GM12878 (cell line): ENCODE data around the gene NPC2. TPM values are rescaled to one million over a fixed set of nuclear protein-coding genes. Genes with fewer than 3 reads are reported as not detected.

ENCODE experiments used
- ATAC-seq: fragments of 200-7000 bp; cut with Tn5 transposase; 3 replicates; pipeline ENCODE4 v1.9.1; 2020; ENCODE audit warnings: mild to moderate bottlenecking, moderate library complexity
- BruUV-seq: library from RNA; stranded (reverse); fragments of 400-500 nt; replicated peaks from 2 replicates; lab custom pipeline; 2021; lab: Mats Ljungman, UMichigan
- CTCF ChIA-PET: fragments of 300-600 bp; sonication (Branson Sonifier 250); formaldehyde crosslinking; extraction: SDS; loops from one replicate; lab custom pipeline; 2021; ENCODE audit warnings: inconsistent platforms; lab: Yijun Ruan, JAX
- POLR2A ChIA-PET: fragments of 350-600 bp; formaldehyde crosslinking; extraction: SDS; loops from one replicate; lab custom pipeline; 2021; ENCODE audit warnings: inconsistent platforms; lab: Charles Lee
- RAD21 ChIA-PET: fragments of 300-600 bp; sonication (Branson Sonifier 250); formaldehyde crosslinking; loops from one replicate; lab custom pipeline; 2023; ENCODE audit warnings: antibody characterized with exemption; ENCODE audit not compliant: unreplicated experiment; lab: Charles Lee
- SMC1A ChIA-PET: fragments of 300-600 bp; sonication (Branson Sonifier 250); formaldehyde crosslinking; loops from one replicate; lab custom pipeline; 2023; ENCODE audit not compliant: unreplicated experiment, uncharacterized antibody; lab: Charles Lee
- DNase-seq: peaks from one replicate; pipeline ENCODE4 v3.0.0-alpha.2; 2011; ENCODE audit warnings: low read depth, low spot score
- FAIRE-seq: peaks from 3 replicates; lab custom pipeline; 2011; peaks lifted over from hg19 to GRCh38; lab: Jason Lieb, UNC
- H2AFZ ChIP-seq: 2 replicates; pipeline ENCODE4 v1.6.0; 2011; ENCODE audit warnings: low read depth, low read length, control low read depth; ENCODE audit not compliant: control insufficient read depth
- H3K27ac ChIP-seq: 2 replicates; pipeline ENCODE4 v1.5.1; 2011; ENCODE audit warnings: control low read depth; ENCODE audit not compliant: control insufficient read depth, insufficient read depth
- H3K27me3 ChIP-seq, 2 experiments: replicated peaks in 1 of 2; 2 replicates each; pipeline versions ENCODE4 v1.6.0 to v1.6.1; 2011; ENCODE audit warnings: low read length in 1 of 2; ENCODE audit not compliant: control insufficient read depth in 2 of 2, insufficient read depth in 2 of 2
- H3K36me3 ChIP-seq, 2 experiments: 2 replicates each; pipeline ENCODE4 v1.5.1; 2011; ENCODE audit warnings: low read length in 1 of 2; ENCODE audit not compliant: control insufficient read depth in 2 of 2, insufficient read depth in 2 of 2
- H3K4me1 ChIP-seq: 2 replicates; pipeline ENCODE4 v1.6.1; 2011; ENCODE audit warnings: mild to moderate bottlenecking, low read length, moderate library complexity, mixed read lengths; ENCODE audit not compliant: control insufficient read depth, insufficient read depth
- H3K4me2 ChIP-seq: 2 replicates; pipeline ENCODE4 v1.6.0; 2011; ENCODE audit warnings: control low read depth; ENCODE audit not compliant: control insufficient read depth, insufficient read depth
- H3K4me3 ChIP-seq: fragments of 200-600 bp; sonication (generic); 2 replicates; pipeline ENCODE4 v1.5.1; 2016
- H3K79me2 ChIP-seq: 2 replicates; pipeline ENCODE4 v1.6.0; 2011; ENCODE audit warnings: low read length; ENCODE audit not compliant: control insufficient read depth, insufficient read depth
- H3K9ac ChIP-seq: 2 replicates; pipeline ENCODE4 v1.8.0; 2011; ENCODE audit warnings: low read length, control low read depth, mixed read lengths; ENCODE audit not compliant: control insufficient read depth, insufficient read depth
- H3K9me3 ChIP-seq: replicated peaks from 3 replicates; pipeline ENCODE4 v1.5.1; 2011; ENCODE audit warnings: mild to moderate bottlenecking, low read length; ENCODE audit not compliant: control insufficient read depth, insufficient read depth
- H4K20me1 ChIP-seq: 2 replicates; pipeline ENCODE4 v1.6.0; 2011; ENCODE audit not compliant: control insufficient read depth, insufficient read depth
- CBX3 ChIP-seq: fragments of 200-600 bp; sonication (generic); IDR thresholded peaks from 2 replicates; pipeline ENCODE4 v1.6.1; 2016; ENCODE audit warnings: low read depth, borderline replicate concordance
- CEBPB ChIP-seq, 2 experiments: fragments of 150-350 bp in 1 of 2; IDR thresholded peaks; 2 replicates each; pipeline ENCODE4 v1.6.1; 2012 to 2014; ENCODE audit warnings: low read depth in 2 of 2, low read length in 2 of 2, borderline replicate concordance in 1 of 2, inconsistent platforms in 1 of 2
- DPF2 ChIP-seq: fragments of 450-650 bp; IDR thresholded peaks from 2 replicates; pipeline ENCODE4 v1.6.1; 2017; ENCODE audit warnings: mild to moderate bottlenecking
- EED ChIP-seq: sonication (generic); IDR thresholded peaks from 2 replicates; pipeline ENCODE4 v1.6.1; 2016; ENCODE audit warnings: antibody characterized with exemption, low read depth
- NFYB ChIP-seq: IDR thresholded peaks from 2 replicates; pipeline ENCODE4 v1.6.1; 2011; ENCODE audit warnings: low read depth, mild to moderate bottlenecking, low read length, improper control_type of control experiment, moderate library complexity; ENCODE audit not compliant: insufficient read depth
- NR2C1 ChIP-seq: fragments of 450-650 bp; IDR thresholded peaks from 2 replicates; pipeline ENCODE4 v1.6.1; 2017; ENCODE audit warnings: antibody characterized with exemption, mild to moderate bottlenecking, moderate library complexity
- REST ChIP-seq: IDR thresholded peaks from 2 replicates; pipeline ENCODE4 v1.6.1; 2012; ENCODE audit warnings: mild to moderate bottlenecking, low read depth, low read length
- RFX5 ChIP-seq: IDR thresholded peaks from 2 replicates; pipeline ENCODE4 v1.6.1; 2011; ENCODE audit warnings: low read depth, low read length, improper control_type of control experiment
- SMAD1 ChIP-seq: fragments of 450-650 bp; IDR thresholded peaks from 2 replicates; pipeline ENCODE4 v1.6.1; 2018; ENCODE audit warnings: mild to moderate bottlenecking, low read depth; ENCODE audit not compliant: partially characterized antibody
- YY1 ChIP-seq: IDR thresholded peaks from 2 replicates; pipeline ENCODE4 v1.6.1; 2011; ENCODE audit warnings: low read depth, mild to moderate bottlenecking, low read length
- ZNF217 ChIP-seq: fragments of 450-650 bp; IDR thresholded peaks from 2 replicates; pipeline ENCODE4 v1.6.1; 2017; ENCODE audit warnings: antibody characterized with exemption, mild to moderate bottlenecking
- WGBS: methylation state at CpG from one replicate; pipeline ENCODE4 v1.1.6; 2016; ENCODE audit warnings: low lambda C conversion rate; ENCODE audit not compliant: insufficient replicate concordance, insufficient coverage; ENCODE audit errors: missing lambda C conversion rate; 5-methylcytosine and 5-hydroxymethylcytosine counted together
- in situ Hi-C: fragments of 300-500 bp; cut with MboI; formaldehyde crosslinking; loops from 9 replicates; pipeline ENCODE4 v1.14.3; 2018; ENCODE audit warnings: mixed read lengths
- intact Hi-C: fragments of 100-400 bp; cut with micrococcal nuclease; formaldehyde crosslinking; loops from one replicate; pipeline ENCODE4 v1.14.2; 2022; ENCODE audit not compliant: unreplicated experiment
- polyA plus RNA-seq, 11 experiments: library from polyadenylated mRNA; depleted of rRNA in 4 of 11; unstranded in 6 of 11; stranded (reverse) in 5 of 11; fragments of >200 nt; fragmentation: Nextera tagmentation in 4 of 11; fragmentation: Illumina TruSeq in 1 of 11; extraction: Ambion mirVana in 4 of 11; extraction: Trizol in 1 of 11; gene quantifications; 1 replicate in 1 of 11; 2 replicates in 10 of 11; pipeline versions ENCODE4 v1.2.1 to v1.2.3, GENCODE V29; 2011 to 2016; ENCODE audit warnings: inconsistent platforms in 2 of 11, missing spikeins in 2 of 11, low read depth in 1 of 11
- total RNA-seq, 4 experiments: library from RNA; depleted of rRNA in 3 of 4; stranded (reverse); fragments of >200 nt in 3 of 4; fragmentation: Illumina TruSeq in 1 of 4; extraction: Trizol in 1 of 4; gene quantifications; 2 replicates each; pipeline versions ENCODE4 v1.2.1 to v1.2.3, GENCODE V29; 2013 to 2021
- TF ChIP-seq, protein P1 (sequence below), 3 experiments: IDR thresholded peaks in 2 of 3; conservative IDR thresholded peaks in 1 of 3; 2 replicates each; pipeline ENCODE4 v1.5.1; 2011; ENCODE audit warnings: low read depth in 3 of 3, low read length in 3 of 3, mild to moderate bottlenecking in 3 of 3, control low read depth in 2 of 3, moderate library complexity in 2 of 3, inconsistent platforms in 1 of 3, mixed read lengths in 1 of 3; ENCODE audit not compliant: control insufficient read depth in 2 of 3, insufficient read depth in 1 of 3; ENCODE audit errors: extremely low read depth in 1 of 3
- TF ChIP-seq, protein P2 (sequence below): IDR thresholded peaks from 2 replicates; pipeline ENCODE4 v1.6.1; 2011; ENCODE audit warnings: low read depth, mild to moderate bottlenecking, low read length, moderate library complexity, borderline replicate concordance; ENCODE audit errors: extremely low read depth
- TF ChIP-seq, protein P3 (sequence below): IDR thresholded peaks from 2 replicates; pipeline ENCODE4 v1.6.1; 2011; ENCODE audit warnings: low read depth, low read length, improper control_type of control experiment, borderline replicate concordance

NPC2 gene
- total and polyA plus RNA-seq, 10 of the 15 experiments (the other 5 are each of a cell fraction or from before 2014, with no cell fraction given): 29.5 to 109 (median 59.1) TPM

DNA sequence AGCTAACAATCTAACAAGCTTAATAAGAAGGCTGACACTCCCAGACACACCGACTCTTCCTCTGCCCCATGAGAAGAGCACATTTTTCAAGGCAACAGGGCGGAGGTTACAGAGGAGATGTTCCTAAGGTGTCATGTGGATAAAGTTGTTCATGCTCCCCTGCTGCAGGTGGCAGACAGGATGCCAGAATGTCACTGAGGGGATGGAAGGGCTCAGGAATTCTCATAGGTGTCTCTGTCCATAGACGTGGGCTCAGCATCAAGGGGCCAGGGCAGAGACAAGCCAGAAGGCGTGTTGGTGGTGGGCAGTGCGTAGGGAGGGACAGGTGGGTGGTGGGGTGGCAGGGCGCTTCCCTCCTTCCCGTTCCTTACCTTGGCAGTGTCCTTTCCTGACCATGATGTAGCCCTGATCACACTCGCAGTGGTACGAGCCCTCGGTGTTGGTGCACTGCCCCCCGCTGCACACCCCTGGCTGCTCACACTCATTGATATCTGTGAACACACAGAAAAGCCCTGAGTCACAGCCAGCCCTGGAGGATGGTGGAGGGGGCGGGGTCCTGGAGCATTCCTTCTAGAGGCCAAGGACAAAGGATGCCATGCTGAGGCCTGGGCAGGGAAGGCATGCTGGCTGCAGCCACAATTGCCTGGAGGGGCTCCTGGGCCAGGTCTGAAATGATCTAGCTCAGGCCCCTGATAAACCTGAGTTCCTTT, 23.5 kb upstream of the NPC2 start:
- no peak for ATAC-seq
- RAD21 ChIA-PET: no interaction called here
- peaks cover 13% of the 10 kb centered on the region for H3K4me1 ChIP-seq
- H3K9me3 ChIP-seq: no peaks in the 10 kb centered on the region
- H4K20me1 ChIP-seq: no peaks in the 10 kb centered on the region
- H3K36me3 ChIP-seq: no peaks in the 10 kb centered on the region
- BruUV-seq: no TSS peak
- no peaks in the 10 kb centered on the region for H3K79me2 ChIP-seq
- DNase-seq: no peak
- H3K9ac ChIP-seq: no peak overlapping the region
- H3K27me3 ChIP-seq: no peaks in the 10 kb centered on the region; a peak in 1 of 4 replicates
- CTCF ChIA-PET: no interaction called here
- no peak overlapping the region for H3K4me2 ChIP-seq
- WGBS: 41% methylated on average over 12 of the region's 12 CpGs
- no peak overlapping the region for H3K27ac ChIP-seq
- in situ Hi-C loops: no loop called here
- FAIRE-seq: no peak
- TF ChIP-seq CEBPB (IDR thresholded peaks at IDR 0.05; ENCODE audit: borderline replicate concordance in 1 of 2, low read depth in 2 of 2, low read length in 2 of 2) (no peak), YY1 (no peak), CBX3 (no peak), EED (no peak), REST (no peak), RFX5 (no peak), ZNF217 (no peak), SMAD1 (no peak), NFYB (no peak), NR2C1 (no peak), DPF2 (no peak)
- TF ChIP-seq, protein P1, sequence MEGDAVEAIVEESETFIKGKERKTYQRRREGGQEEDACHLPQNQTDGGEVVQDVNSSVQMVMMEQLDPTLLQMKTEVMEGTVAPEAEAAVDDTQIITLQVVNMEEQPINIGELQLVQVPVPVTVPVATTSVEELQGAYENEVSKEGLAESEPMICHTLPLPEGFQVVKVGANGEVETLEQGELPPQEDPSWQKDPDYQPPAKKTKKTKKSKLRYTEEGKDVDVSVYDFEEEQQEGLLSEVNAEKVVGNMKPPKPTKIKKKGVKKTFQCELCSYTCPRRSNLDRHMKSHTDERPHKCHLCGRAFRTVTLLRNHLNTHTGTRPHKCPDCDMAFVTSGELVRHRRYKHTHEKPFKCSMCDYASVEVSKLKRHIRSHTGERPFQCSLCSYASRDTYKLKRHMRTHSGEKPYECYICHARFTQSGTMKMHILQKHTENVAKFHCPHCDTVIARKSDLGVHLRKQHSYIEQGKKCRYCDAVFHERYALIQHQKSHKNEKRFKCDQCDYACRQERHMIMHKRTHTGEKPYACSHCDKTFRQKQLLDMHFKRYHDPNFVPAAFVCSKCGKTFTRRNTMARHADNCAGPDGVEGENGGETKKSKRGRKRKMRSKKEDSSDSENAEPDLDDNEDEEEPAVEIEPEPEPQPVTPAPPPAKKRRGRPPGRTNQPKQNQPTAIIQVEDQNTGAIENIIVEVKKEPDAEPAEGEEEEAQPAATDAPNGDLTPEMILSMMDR (IDR thresholded peaks at IDR 0.05 in 2 of 3, conservative IDR thresholded peaks at IDR 0.05 in 1 of 3; ENCODE audit: control insufficient read depth in 2 of 3, extremely low read depth in 1 of 3, insufficient read depth in 1 of 3, low read depth in 3 of 3, low read length in 3 of 3): no peak
- TF ChIP-seq, protein P2, sequence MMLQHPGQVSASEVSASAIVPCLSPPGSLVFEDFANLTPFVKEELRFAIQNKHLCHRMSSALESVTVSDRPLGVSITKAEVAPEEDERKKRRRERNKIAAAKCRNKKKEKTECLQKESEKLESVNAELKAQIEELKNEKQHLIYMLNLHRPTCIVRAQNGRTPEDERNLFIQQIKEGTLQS: no peak
- TF ChIP-seq, protein P3, sequence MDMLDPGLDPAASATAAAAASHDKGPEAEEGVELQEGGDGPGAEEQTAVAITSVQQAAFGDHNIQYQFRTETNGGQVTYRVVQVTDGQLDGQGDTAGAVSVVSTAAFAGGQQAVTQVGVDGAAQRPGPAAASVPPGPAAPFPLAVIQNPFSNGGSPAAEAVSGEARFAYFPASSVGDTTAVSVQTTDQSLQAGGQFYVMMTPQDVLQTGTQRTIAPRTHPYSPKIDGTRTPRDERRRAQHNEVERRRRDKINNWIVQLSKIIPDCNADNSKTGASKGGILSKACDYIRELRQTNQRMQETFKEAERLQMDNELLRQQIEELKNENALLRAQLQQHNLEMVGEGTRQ: no peak
- TF ChIP-seq, all 136 proteins: peak for 0
- SMC1A ChIA-PET: no interaction called here
- H3K4me3 ChIP-seq: no peak overlapping the region
- POLR2A ChIA-PET: no interaction called here
- intact Hi-C loops: no loop called here
- no peak overlapping the region for H2AFZ ChIP-seq
